GM12875 (cell line): ENCODE measurements around the gene POLN.

Source experiments
- H3K4me3 ChIP-seq: one replicate; pipeline ENCODE4 v1.5.1; 2011; ENCODE audit warnings: low read depth, low read length, control low read depth
- TF ChIP-seq, protein P1 (sequence below): IDR thresholded peaks from 2 replicates; pipeline ENCODE4 v1.5.1; 2011; ENCODE audit warnings: low read depth, mild to moderate bottlenecking, control low read depth, inconsistent platforms, low read length, moderate library complexity, borderline replicate concordance; ENCODE audit not compliant: insufficient read depth

The POLN gene

DNA sequence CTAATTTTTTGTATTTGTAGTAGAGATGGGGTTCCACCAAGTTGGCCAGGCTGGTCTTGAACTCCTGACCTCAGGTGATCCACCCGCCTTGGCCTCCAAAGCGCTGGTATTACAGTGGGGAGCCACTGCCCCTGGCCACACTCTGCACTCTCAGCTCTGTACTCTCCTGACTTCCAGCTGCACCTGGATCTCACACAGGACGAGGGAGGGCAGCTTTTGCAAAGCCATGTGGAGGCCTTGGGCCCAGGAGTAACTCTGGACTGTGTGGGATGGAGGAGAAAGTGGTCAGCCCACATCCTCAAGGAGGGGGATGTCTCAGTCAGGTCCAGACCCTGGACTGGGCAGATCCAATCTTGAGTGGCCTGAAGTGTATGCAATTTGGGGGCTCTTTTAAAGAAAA is 159.8 kb downstream of the POLN start:
- H3K4me3 ChIP-seq: no peak overlapping the region
- TF ChIP-seq, protein P1, sequence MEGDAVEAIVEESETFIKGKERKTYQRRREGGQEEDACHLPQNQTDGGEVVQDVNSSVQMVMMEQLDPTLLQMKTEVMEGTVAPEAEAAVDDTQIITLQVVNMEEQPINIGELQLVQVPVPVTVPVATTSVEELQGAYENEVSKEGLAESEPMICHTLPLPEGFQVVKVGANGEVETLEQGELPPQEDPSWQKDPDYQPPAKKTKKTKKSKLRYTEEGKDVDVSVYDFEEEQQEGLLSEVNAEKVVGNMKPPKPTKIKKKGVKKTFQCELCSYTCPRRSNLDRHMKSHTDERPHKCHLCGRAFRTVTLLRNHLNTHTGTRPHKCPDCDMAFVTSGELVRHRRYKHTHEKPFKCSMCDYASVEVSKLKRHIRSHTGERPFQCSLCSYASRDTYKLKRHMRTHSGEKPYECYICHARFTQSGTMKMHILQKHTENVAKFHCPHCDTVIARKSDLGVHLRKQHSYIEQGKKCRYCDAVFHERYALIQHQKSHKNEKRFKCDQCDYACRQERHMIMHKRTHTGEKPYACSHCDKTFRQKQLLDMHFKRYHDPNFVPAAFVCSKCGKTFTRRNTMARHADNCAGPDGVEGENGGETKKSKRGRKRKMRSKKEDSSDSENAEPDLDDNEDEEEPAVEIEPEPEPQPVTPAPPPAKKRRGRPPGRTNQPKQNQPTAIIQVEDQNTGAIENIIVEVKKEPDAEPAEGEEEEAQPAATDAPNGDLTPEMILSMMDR: no peak

DNA sequence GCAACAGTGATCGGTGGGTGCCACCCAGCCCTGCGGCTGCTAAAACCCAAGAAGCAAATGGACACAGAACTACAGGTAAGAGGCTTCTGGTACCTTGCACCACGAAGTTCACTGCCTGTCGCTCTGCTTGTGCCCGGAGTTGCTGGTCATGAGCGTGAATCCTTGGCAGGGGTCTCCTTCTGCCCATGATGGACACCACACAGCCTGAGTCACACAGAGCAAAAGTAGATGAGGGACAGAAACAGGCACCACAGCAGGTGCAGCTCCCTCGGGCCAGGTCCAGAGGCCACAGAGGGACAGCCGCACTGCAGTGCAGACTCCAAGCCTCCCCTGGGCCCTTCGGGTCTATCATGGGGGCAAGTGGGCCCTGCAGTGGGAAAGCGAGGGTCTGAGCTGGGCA is 160.4 kb downstream of the POLN start:
- TF ChIP-seq, protein P1: no peak

DNA sequence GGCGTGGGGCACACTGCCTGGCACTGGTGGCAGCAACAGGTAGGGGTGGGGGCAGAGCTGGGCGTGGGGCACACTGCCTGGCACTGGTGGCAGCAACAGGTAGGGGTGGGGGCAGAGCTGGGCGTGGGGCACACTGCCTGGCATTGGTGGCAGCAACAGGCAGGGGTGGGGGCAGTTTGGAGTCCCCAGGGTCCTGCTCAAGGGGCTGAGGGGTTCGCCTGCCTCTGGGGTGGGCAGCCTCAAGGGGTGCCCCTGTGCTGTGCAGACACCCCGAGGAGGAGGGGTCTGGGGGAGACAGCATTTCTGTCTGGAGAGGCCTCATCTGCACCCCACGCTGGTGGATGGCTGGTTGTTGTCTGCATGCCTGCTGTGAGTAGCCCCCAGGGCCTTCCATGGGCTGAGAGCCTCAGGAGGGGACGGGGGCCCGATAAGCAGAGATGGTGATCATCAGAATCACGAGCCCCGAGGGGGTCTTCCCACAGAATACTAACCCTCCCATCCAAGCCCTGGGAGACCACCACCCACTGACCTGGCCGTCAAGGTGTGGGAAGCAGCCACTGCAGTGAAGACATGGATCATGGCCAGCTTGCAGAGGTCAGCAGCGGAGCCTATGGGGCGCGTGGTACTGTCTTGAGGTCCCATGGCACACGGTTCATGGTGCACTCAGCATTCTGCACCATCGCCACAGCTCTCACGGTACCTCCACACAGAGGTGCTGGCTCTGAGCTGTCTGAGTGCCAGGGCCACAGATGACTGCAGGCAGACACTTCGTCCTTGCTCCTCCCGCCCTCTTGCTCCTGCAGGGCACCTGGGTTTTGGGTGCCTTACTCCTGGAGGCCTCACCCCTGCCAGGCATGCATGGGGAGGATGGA is 161.3 kb downstream of the POLN start:
- TF ChIP-seq, protein P1: no peak
- H3K4me3 ChIP-seq: no peak overlapping the region

More for the DNA sequence above, 160.4 kb downstream of the POLN start:
- H3K4me3 ChIP-seq: no peak overlapping the region

DNA sequence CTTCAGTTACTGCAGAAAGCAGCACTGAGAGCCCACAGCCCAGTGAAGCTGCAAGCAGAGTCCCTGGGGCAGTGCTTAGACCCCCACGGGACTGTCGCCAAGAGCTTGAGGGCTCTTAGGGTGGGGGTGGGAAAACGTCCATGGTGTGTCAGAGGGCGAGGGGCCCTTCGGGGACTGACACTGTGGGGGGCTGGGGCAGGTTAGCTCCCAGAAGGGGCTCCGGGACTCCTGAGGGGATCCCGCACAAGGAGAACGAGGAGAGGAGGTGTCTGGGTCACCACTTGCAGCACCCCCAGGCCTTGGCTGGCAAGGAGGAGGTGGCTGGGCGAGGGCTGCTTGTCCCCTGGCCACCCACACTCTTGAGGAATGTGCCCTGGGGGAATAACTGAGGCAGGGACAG is 162.0 kb downstream of the POLN start:
- no peak overlapping the region for H3K4me3 ChIP-seq
- TF ChIP-seq, protein P1: no peak

DNA sequence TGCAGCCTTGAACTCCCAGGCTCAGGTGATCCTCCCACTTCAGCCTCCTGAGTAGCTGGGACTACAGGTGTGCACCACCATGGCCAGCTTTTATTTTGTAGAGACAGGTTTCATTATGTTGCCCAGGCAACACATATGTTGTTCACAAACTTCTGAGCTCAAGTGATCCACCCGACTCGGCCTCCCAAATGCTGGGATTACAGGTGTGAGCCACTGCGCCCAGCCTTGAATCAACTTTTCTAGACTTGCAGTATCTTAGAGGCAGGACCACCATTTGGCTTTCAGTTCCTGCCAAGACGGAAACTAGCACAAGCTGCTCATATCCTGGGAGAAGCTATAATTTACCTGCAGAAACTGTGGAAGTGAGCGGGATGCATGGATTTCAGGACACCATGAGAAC is 162.9 kb downstream of the POLN start:
- no peak overlapping the region for H3K4me3 ChIP-seq
- TF ChIP-seq, protein P1: no peak

DNA sequence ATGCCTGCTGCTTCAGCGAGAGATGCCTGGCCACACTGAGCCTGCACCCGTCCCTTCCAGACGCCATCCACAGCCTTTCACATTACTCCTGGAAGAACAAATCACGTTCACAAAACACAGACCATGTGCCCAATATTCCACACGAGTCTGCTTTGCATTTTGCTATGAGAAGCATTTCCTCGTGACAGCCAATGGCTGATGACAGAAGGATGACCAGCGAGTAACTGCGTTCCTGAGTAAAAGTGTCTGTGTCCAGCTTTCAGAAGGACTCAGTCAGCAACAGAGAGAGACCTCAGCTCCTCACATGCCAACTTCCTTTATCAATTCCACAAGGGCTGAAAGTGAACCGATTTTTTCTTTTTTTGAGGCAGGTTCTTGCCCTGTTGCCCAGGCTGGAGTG is 163.3 kb downstream of the POLN start:
- TF ChIP-seq, protein P1: no peak
- H3K4me3 ChIP-seq: no peak overlapping the region
